Measurements from ENCODE around the gene ZBTB46.

- TF ChIP-seq CTCF (IDR thresholded peaks at IDR 0.05; ENCODE audit: low read depth, low read length), result no peak
- no peak for TF ChIP-seq EZH2phosphoT487 (IDR thresholded peaks at IDR 0.05; ENCODE audit: low read depth)
These were observed 125.6 kb downstream of the ZBTB46 start for GRCh38 chr20:63705232-63706026.
